B cell (primary cell): Measurements from ENCODE around the gene SNAP29. TPM values are rescaled to one million over a fixed set of nuclear protein-coding genes. Genes with fewer than 3 reads are reported as not detected.

Experiments
- ATAC-seq: fragments of 200-7000 bp; cut with Tn5 transposase; one replicate; pipeline ENCODE4 v1.10.0; 2021; ENCODE audit warnings: low read depth, mild to moderate bottlenecking, moderate number of reproducible peaks, moderate library complexity
- CTCF ChIA-PET: fragments of 350-600 bp; sonication (Branson Sonifier 250); formaldehyde crosslinking; loops from one replicate; lab custom pipeline; 2021; ENCODE audit warnings: antibody characterized with exemption, inconsistent platforms; lab: Charles Lee
- POLR2A ChIA-PET: fragments of 350-600 bp; sonication (Branson Sonifier 250); formaldehyde crosslinking; loops from one replicate; lab custom pipeline; 2021; ENCODE audit warnings: antibody characterized with exemption; lab: Charles Lee
- DNase-seq: peaks from one replicate; pipeline ENCODE4 v3.0.0; 2013
- H2AFZ ChIP-seq: 2 replicates; pipeline ENCODE4 v1.6.1; 2012; ENCODE audit warnings: mild to moderate bottlenecking, low read depth, low read length; ENCODE audit not compliant: insufficient read depth, poor library complexity, severe bottlenecking
- H3K27ac ChIP-seq, 2 donors: 1 replicate in 1 of 2; 2 replicates in 1 of 2; pipeline ENCODE4 v1.5.1; 2012 to 2013; ENCODE audit warnings: low read length in 2 of 2, mild to moderate bottlenecking in 2 of 2, moderate library complexity in 1 of 2
- H3K27me3 ChIP-seq, 4 experiments: fragments of 200-600 bp in 1 of 4; sonication (generic) in 1 of 4; replicated peaks in 1 of 4; 1 replicate in 2 of 4; 2 replicates in 2 of 4; pipeline versions ENCODE4 v1.6.1 to v1.7.0; 2013 to 2016; ENCODE audit warnings: low read length in 3 of 4, mild to moderate bottlenecking in 2 of 4, mixed read lengths in 1 of 4, moderate library complexity in 1 of 4; ENCODE audit not compliant: insufficient read depth in 4 of 4, control insufficient read depth in 3 of 4; ENCODE audit errors: control extremely low read depth in 1 of 4
- H3K36me3 ChIP-seq, 2 experiments: replicated peaks in 1 of 2; 1 replicate in 1 of 2; 2 replicates in 1 of 2; pipeline versions ENCODE4 v1.6.1 to v1.7.1; 2013; ENCODE audit warnings: low read length in 1 of 2; ENCODE audit not compliant: insufficient read depth in 2 of 2, control insufficient read depth in 1 of 2; ENCODE audit errors: control extremely low read depth in 1 of 2, extremely low read depth in 1 of 2
- H3K4me1 ChIP-seq, 2 donors: fragments of 200-600 bp in 1 of 2; sonication (generic) in 1 of 2; 1 replicate in 1 of 2; 2 replicates in 1 of 2; pipeline versions ENCODE4 v1.5.1 to v1.6.1; 2013 to 2017; ENCODE audit warnings: low read length in 2 of 2; ENCODE audit not compliant: control insufficient read depth in 2 of 2, insufficient read depth in 2 of 2
- H3K4me2 ChIP-seq: replicated peaks from 2 replicates; pipeline ENCODE3; 2012; ENCODE audit warnings: mild to moderate bottlenecking, low read depth, low read length; ENCODE audit not compliant: poor library complexity, severe bottlenecking
- H3K4me3 ChIP-seq, 5 experiments: fragments of 200-600 bp in 1 of 5; sonication (generic) in 1 of 5; 1 replicate in 3 of 5; 2 replicates in 2 of 5; pipeline versions ENCODE4 v1.5.1 to v1.7.0; 2011 to 2016; ENCODE audit warnings: low read length in 4 of 5, mild to moderate bottlenecking in 4 of 5, low read depth in 2 of 5, control low read depth in 1 of 5, moderate library complexity in 1 of 5; ENCODE audit not compliant: insufficient read depth in 1 of 5; ENCODE audit errors: control extremely low read depth in 1 of 5, extremely low read depth in 1 of 5
- H3K79me2 ChIP-seq: fragments of 200-600 bp; sonication (generic); one replicate; pipeline ENCODE4 v1.6.0; 2016; ENCODE audit warnings: low read length; ENCODE audit not compliant: control insufficient read depth, insufficient read depth
- H3K9ac ChIP-seq: fragments of 200-600 bp; sonication (generic); 2 replicates; pipeline ENCODE4 v1.6.1; 2017; ENCODE audit warnings: mild to moderate bottlenecking, low read length, moderate library complexity
- H3K9me3 ChIP-seq, 3 donors: one replicate each; pipeline versions ENCODE4 v1.6.1 to v1.7.1; 2013; ENCODE audit warnings: low read length in 2 of 3; ENCODE audit not compliant: control insufficient read depth in 2 of 3, insufficient read depth in 1 of 3; ENCODE audit errors: control extremely low read depth in 1 of 3
- H4K20me1 ChIP-seq: 2 replicates; pipeline ENCODE4 v1.6.0; 2012; ENCODE audit warnings: mild to moderate bottlenecking, low read length; ENCODE audit not compliant: insufficient read depth, control insufficient read depth, poor library complexity, severe bottlenecking
- H3K27ac Mint-ChIP-seq: one replicate; pipeline ENCODE4 v1.8.0; 2021; ENCODE audit warnings: mixed read lengths
- H3K27me3 Mint-ChIP-seq: one replicate; pipeline ENCODE4 v1.8.0; 2021; ENCODE audit warnings: mixed read lengths
- H3K4me1 Mint-ChIP-seq: one replicate; pipeline ENCODE4 v1.8.0; 2021; ENCODE audit warnings: mixed read lengths
- H3K4me3 Mint-ChIP-seq: one replicate; pipeline ENCODE4 v1.8.0; 2021; ENCODE audit warnings: mixed read lengths
- H3K9me3 Mint-ChIP-seq: one replicate; pipeline ENCODE4 v1.8.0; 2022; ENCODE audit warnings: mixed read lengths; ENCODE audit not compliant: insufficient read depth
- CTCF ChIP-seq: fragments of 200-600 bp; IDR thresholded peaks from one replicate; pipeline ENCODE4 v1.8.0; 2022; ENCODE audit warnings: antibody characterized with exemption, mild to moderate bottlenecking
- EZH2 ChIP-seq: IDR thresholded peaks from 2 replicates; pipeline ENCODE4 v1.6.1; 2012; ENCODE audit warnings: borderline replicate concordance, low read depth, mild to moderate bottlenecking, moderate library complexity, low read length; ENCODE audit not compliant: insufficient read depth, poor library complexity, severe bottlenecking
- WGBS: methylation state at CpG from one replicate; pipeline ENCODE4 v1.1.5; 2013; ENCODE audit warnings: missing lambda C conversion rate; ENCODE audit not compliant: insufficient coverage; 5-methylcytosine and 5-hydroxymethylcytosine counted together
- intact Hi-C: fragments of 100-400 bp; cut with micrococcal nuclease; formaldehyde crosslinking; loops from one replicate; pipeline ENCODE4 v1.10.0; 2022
- polyA plus RNA-seq: library from polyadenylated mRNA; depleted of rRNA; stranded (reverse); fragments of >200 nt; gene quantifications from 2 replicates; pipeline ENCODE4 v1.2.3, GENCODE V29; 2012
- total RNA-seq, 2 donors: library from RNA; stranded (reverse); fragments of 120-200 nt in 1 of 2; gene quantifications; 1 replicate in 1 of 2; 2 replicates in 1 of 2; pipeline versions ENCODE4 v1.2.3 to v1.2.4, GENCODE V29; 2013 to 2022

SNAP29 gene
- total and polyA plus RNA-seq, 2 donors (not counting 1 experiment from before 2014, with no cell fraction given): 13.4 to 17.4 TPM

DNA sequence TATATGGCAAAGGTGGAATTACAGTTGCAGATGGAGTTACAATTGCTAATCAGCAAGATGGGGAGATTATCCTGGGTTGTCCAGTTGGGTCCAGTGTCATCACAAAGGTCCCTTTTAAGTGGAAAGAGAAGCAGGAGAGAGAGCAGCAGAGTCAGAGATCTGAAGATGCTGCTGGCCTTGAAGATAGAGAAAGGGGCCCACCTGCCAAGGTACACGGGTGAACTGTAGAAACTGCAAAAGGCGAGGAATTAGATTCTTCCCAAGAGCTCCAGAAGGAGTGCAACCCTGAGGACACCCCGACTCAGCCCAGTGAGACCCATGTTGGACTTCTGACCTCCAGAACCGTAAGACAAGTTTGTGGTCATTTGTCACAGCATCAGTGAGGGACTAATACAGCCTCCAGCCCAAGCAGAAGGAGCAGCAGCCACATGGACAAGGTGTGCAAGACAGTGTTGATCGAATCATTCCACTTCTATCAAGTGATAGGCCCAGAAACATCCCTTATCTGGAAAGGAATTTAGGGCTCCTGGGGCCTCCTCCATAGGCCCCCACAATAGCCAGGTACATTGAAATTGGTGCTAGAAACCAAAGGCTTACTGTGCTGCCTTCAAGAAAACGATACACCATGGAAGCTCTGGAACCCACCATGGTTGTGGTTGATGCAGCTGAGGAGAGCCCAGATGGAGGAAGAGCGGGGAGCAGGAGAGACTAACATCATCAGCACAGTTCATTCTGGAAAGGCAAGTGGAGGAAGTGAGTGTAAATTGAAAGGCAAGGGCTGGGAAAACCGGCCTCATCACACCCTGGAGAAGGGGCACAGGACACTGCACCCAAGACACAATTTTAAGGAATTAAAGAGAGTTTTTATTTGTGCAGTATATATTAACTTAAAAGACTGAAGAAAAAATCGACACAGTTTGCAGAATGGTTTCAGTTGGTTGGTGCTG lies 23.3 kb downstream of the SNAP29 start:
- TF ChIP-seq EZH2 (no peak), CTCF (no peak)
- no peaks in the 10 kb centered on the region for H4K20me1 ChIP-seq
- no peak for DNase-seq
- no peak overlapping the region for H2AFZ ChIP-seq
- ATAC-seq: no peak
- no peak overlapping the region for H3K4me3 ChIP-seq
- no peaks in the 10 kb centered on the region for H3K27me3 ChIP-seq
- H3K4me1 ChIP-seq: no peaks in the 10 kb centered on the region
- ChIA-PET POLR2A (no interaction called here), CTCF (interaction anchor here (1.5 kb wide), 1 partner anchor 7 kb away, joined by 3 read pairs; no protein-coding TSS in a partner anchor)
- no peaks in the 10 kb centered on the region for H3K79me2 ChIP-seq
- no peak overlapping the region for H3K27ac ChIP-seq
- 96% methylated on average over 7 of the region's 9 CpGs for WGBS
- H3K9me3 Mint-ChIP-seq: no peaks in the 10 kb centered on the region
- no peak overlapping the region for H3K27ac Mint-ChIP-seq
- no peak overlapping the region for H3K9ac ChIP-seq
- no peak overlapping the region for H3K4me3 Mint-ChIP-seq
- H3K4me2 ChIP-seq: no peak overlapping the region
- no peaks in the 10 kb centered on the region for H3K4me1 Mint-ChIP-seq
- H3K27me3 Mint-ChIP-seq: no peaks in the 10 kb centered on the region
- no peaks in the 10 kb centered on the region for H3K9me3 ChIP-seq
- H3K36me3 ChIP-seq: peaks cover 0 to 39% of the 10 kb centered on the region in 2 experiments
- intact Hi-C loops: no loop called here

DNA sequence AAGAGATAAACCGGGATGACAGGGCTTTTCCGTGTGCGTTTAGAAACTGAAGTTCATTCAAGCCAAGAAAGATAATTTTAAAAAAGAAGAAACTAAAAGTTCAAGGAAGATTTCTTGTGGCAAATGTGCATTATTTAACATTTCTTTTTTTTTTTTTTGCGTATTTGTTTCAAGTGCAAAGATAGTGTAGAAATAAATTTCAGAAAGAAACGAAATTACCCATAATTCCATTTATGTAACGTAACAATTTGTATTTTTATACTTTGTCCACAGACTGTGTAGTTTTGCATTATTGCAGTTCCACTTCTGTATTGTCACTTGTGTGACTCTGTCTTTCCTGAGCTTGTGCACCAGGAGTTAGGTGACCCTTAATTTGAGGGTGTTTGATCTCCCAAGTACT lies 24.0 kb downstream of the SNAP29 start:
- ChIA-PET POLR2A (no interaction called here), CTCF (interaction anchor here (0.7 kb wide), 1 partner anchor 82 kb away, joined by 3 read pairs; no protein-coding TSS in a partner anchor)
- Histone ChIP-seq H2AFZ (no peak overlapping the region), H3K27me3 (no peaks in the 10 kb centered on the region), H3K4me3 (no peak overlapping the region), H3K79me2 (no peaks in the 10 kb centered on the region), H4K20me1 (no peaks in the 10 kb centered on the region), H3K36me3 (peaks cover 0 to 41% of the 10 kb centered on the region in 2 experiments), H3K4me1 (no peaks in the 10 kb centered on the region), H3K9me3 (no peaks in the 10 kb centered on the region), H3K27ac (no peak overlapping the region), H3K9ac (no peak overlapping the region), H3K4me2 (no peak overlapping the region)
- Mint-ChIP-seq H3K4me3 (no peak overlapping the region), H3K27ac (no peak overlapping the region), H3K27me3 (no peaks in the 10 kb centered on the region), H3K9me3 (no peaks in the 10 kb centered on the region), H3K4me1 (no peaks in the 10 kb centered on the region)
- TF ChIP-seq CTCF: no peak
- no peak for TF ChIP-seq EZH2
- no peak for ATAC-seq
- intact Hi-C loops: no loop called here
- WGBS: 100% methylated on average over 1 of the region's 6 CpGs
- no peak for DNase-seq
